GM19328 (cell line): ENCODE results near the gene MACROD1.
"Not testable (repeated sequence)": the region's sequence is repeated elsewhere in the genome, so short reads cannot be mapped to it uniquely, and the experiment has no call there.

Experiments
- ATAC-seq: cut with Tn5 transposase; IDR thresholded peaks from one replicate; pipeline ENCODE4 v1.9.1; 2021; ENCODE audit warnings: mild to moderate bottlenecking, moderate library complexity; ENCODE audit not compliant: unreplicated experiment

MACROD1 gene

GRCh38 chr11:64185693-64186491 lies 20.0 kb upstream of the MACROD1 start, which contains the start of gene STIP1:
Gene STIP1 (plus strand): TSS chr11:64186171. CDS start chr11:64186262, 91 bp downstream.
- ATAC-seq, result peak; percentile 81

GRCh38 chr11:64185175-64185692 lies 19.3 kb upstream of the MACROD1 start:
- peak; percentile 15 for ATAC-seq

- ATAC-seq, result no peak
Measured at GRCh38 chr11:64183890-64184289, 18.0 kb upstream of the MACROD1 start.

GRCh38 chr11:64181506-64182411 lies 15.8 kb upstream of the MACROD1 start:
- no peak for ATAC-seq

- no peak for ATAC-seq
Measured at GRCh38 chr11:64180891-64181290, 15.0 kb upstream of the MACROD1 start.

GRCh38 chr11:64178951-64179639 lies 13.2 kb upstream of the MACROD1 start:
- no peak for ATAC-seq

- ATAC-seq, result no peak
Measured at GRCh38 chr11:64178203-64178602, 12.3 kb upstream of the MACROD1 start.

GRCh38 chr11:64176751-64177150 lies 10.8 kb upstream of the MACROD1 start:
- ATAC-seq, result no peak

GRCh38 chr11:64173616-64174355 lies 7.9 kb upstream of the MACROD1 start:
- no peak for ATAC-seq

GRCh38 chr11:64170419-64170818 lies 4.5 kb upstream of the MACROD1 start:
- no peak for ATAC-seq

- ATAC-seq, result no peak
Measured at GRCh38 chr11:64165481-64165841, 452 bp downstream of the MACROD1 start.

- ATAC-seq, result no peak
Measured at GRCh38 chr11:64164392-64165312, 1.3 kb downstream of the MACROD1 start.

- no peak for ATAC-seq
Measured at GRCh38 chr11:64163951-64164350, 2.0 kb downstream of the MACROD1 start.

GRCh38 chr11:64162769-64163168 lies 3.1 kb downstream of the MACROD1 start:
- ATAC-seq, result not testable (repeated sequence)

GRCh38 chr11:64161037-64161436 lies 4.9 kb downstream of the MACROD1 start:
- no peak for ATAC-seq

GRCh38 chr11:64157631-64158394 lies 8.1 kb downstream of the MACROD1 start:
- ATAC-seq, result no peak

GRCh38 chr11:64156235-64157011 lies 9.5 kb downstream of the MACROD1 start:
- ATAC-seq, result no peak

- no peak for ATAC-seq
Measured at GRCh38 chr11:64153812-64154211, 12.1 kb downstream of the MACROD1 start.
